HG02571 (cell line): Measurements from ENCODE around the gene KDM8.
A peak's percentile ranks its signal among the peaks of the same experiment; 100 is the strongest.
"Not testable (repeated sequence)": the region's sequence is repeated elsewhere in the genome, so short reads cannot be mapped to it uniquely, and the experiment has no call there.

Source experiments
- ATAC-seq: cut with Tn5 transposase; IDR thresholded peaks from one replicate; pipeline ENCODE4 v1.9.1; 2021; ENCODE audit warnings: mild to moderate bottlenecking, moderate library complexity; ENCODE audit not compliant: unreplicated experiment

KDM8 gene

DNA sequence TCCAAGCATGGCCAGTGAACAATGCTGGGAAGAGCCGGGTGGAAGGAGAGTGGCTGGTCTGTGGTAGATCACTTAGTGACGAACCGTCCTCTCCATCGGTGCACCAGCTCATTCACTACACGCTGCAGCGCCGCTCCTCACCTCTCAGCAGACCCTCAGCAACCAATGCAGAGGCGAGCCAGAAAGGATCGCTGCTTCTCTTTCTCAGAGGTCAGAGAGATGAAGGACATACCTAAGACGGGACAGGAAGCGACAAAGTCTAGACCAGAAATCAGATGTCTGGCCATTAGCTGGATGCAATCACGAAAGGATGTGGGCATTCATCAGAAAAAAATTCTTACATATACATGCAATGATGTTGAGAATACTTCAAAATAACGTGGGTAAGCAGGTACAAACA lies 38.3 kb downstream of the KDM8 start:
- no peak for ATAC-seq

DNA sequence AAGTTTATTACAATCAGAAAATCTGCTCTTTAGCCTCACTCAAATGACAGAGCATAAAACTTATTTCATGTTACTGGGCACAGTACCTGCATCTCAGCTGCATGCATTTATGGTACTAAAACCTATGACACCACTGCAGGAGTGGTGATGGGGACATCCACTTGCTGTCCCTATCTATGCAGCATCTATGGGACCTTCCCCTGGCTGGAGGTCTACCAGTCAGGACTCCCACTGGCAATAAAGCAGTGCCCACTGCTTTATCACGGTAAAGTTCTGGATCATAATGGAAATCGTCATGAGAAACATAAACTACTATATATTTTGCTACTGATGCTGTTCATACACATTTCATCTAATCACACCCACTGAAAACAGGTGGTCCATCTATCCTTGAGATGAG lies 39.1 kb downstream of the KDM8 start:
- no peak for ATAC-seq

DNA sequence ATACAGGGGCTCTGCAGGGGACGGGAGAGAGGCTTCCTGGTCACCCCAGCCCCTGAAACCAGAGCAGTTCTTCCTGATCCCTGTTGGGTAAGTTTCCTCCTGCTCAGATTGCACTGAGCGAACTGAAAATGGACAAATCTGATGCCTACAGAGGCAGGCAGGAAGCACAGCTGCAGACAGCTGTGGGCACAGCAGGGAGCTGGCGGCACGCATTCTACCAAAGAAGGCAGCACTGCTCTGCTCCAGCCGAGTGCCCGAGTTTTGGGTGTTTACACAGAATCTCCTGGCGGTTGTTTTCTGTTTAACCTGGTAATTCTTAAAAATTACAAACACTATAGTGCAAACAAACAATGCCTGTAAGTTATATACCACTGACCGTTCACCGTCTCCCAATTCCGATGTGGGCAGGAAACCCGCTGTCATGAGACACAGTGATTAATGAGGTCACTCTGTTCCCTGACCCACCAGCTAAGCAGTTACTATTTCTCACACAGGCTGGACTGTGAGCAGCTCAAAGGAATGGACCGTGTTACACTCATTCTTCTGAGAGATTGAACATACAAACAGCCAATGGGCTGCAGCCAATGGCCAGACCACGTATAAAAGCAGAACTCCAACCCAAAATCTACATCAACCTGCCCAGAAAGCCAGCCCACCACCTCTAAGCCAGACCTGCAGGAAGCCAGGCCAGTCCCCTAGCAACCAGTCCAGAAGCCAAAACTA lies 39.7 kb downstream of the KDM8 start:
- no peak for ATAC-seq

DNA sequence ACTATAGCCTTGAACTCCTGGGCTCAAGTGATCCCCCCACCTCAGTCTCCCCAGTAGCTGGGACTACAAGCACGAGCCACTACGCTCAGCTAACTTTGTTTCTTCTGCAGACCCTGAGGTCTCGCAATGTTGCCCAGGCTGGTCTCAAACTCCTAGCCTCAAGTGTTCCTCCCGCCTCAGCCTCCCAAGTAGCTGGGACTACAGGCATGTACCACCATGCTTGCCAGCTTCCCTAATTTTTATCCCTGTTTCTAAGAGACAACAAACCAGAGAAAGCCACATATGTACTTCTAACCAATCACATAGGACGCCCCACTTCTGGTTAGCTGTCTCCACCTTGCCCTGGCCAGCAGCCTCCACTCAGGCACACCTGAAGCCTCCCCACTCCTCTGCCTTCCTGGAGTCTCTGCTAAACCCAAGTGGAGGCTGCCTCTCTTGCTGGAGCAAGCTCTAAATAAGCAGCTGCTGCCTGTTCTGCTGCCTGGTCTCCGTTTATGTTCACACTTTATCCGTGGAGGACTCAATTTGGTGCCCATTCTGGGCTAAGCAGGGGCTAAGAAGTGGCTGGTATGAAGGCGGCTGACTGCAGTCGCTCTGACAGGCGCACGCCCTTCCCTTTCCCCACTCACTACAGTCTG lies 40.5 kb downstream of the KDM8 start:
- no peak for ATAC-seq

DNA sequence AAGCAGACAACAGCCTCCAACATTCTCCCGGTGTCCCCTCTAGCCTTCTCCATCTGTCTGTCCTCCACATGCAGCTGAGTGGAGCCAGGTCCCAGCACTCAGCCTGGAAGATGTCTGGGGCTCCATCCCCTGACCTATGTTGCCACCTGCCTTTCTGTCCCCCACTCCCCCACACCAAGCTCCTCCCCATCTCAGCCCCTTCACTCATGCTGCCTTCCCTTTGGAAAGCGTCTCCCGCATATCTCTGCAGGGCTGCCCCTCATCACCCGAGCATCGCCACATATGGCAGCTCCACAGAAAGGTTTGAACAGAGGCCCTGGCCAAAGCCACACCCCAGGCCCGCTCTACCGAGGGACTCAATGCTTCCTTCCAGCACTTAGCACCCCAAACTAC lies 41.0 kb downstream of the KDM8 start:
- ATAC-seq = no peak

DNA sequence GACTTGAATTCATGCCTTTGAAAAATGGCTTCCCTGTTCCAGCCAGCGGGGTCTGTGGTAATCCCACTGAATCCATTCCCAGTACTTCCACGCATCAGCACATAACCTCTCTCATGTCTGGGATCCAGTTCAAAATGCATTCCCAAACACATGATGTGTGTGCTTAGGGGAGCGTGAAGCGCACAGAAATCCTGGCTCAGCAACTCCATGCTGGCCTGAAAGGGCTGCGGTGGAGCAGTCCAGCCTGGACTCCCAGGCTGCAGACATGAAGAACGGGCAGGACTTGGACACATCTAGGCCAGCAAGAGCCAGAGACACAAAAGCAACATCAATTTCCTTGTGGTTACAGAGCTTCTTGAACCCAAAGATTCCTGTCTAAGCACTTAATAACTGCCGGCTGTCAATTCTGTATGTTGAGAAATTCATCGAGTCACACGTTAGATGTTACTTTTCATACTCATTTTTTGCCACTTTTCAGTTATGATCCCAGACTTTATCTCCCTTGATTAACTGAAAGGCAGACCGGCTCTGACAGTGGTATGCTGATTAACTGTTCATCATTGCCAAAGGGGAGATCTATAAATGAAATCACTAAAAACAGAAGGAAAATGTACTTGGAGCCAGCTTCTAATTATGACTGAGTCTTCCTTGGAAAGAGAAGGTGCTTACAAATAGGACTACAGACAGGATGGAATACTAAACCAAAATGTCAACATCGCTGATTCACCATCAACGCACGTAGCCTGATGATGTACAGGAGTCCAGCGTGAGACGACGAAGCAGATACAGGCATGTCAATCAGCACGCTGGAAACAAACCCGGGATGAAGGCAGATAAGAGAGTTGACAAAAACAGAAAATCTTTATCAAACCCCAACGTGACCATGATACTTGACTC lies 42.2 kb downstream of the KDM8 start:
- ATAC-seq = no peak

DNA sequence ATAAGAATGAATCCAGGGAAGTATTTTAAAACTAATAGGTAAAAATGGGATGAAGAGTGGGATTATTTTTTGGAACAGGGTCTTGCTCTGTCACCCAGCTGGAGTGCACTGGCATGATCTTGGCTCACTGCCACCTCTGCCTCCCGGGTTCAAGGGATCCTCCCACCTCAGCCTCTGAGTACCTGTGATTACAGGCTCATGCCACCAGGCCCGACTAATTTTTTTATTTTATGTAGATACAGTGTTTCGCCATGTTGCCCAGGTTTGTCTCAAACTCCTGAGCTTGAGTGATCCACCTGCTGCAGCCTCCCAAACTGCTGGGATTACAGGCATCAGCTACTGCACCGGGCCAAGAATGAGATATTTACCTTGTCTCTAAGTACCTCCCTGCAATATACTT lies 43.1 kb downstream of the KDM8 start:
- ATAC-seq = no peak

DNA sequence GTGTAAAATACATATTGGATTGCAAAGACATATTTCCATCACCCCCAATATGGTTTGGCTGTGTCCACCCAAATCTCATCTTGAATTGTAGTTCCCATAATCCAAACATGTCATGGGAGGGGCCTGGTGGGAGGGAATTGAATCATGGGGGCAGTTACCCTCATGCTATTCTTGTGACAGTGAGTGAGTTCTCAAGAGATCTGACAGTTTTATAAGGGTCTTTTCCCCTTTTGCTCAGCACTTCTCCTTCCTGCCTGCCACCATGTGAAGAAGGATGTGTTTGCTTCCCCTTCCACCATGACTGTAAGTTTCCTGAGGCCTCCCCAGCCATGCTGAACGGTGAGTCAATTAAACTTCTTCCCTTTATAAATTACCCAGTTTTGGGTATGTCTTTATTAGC lies 43.8 kb downstream of the KDM8 start:
- ATAC-seq = not testable (repeated sequence)

DNA sequence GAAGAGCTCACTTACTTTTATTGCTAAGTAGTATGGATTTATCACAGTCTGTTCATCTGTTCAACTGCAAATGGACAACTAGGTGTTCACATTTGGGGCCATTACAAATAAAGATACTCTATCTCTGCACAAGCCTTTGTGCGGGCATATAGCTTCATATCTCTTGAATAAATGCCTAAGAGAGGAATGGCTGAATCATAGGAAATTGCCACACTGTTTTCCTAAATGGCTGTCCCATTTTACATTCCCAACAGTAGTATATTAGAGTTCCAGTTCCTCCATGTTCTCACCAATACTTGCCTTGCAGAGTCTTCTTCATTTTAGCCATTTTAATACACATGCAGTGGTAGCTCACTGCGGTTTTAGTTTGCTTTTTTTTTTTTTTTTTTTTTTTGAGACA lies 44.7 kb downstream of the KDM8 start:
- ATAC-seq = no peak

DNA sequence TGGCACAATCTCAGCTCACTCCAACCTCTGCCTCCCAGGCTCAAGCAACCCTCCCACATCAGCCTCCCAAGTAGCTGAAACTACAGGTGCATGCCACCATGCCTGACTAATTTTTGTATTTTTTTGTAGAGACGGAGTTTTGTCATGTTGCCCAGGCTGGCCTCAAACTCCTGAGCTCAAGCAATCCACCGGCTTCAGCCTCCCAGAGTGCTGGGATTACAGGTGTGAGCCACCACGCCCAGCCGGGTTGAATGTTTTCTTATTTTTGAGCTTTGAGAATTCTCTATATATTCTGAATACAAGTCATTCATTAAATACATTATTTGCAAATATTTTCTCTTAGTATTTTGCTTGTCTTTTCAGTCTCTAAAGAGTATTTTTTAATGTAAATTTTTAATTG lies 45.6 kb downstream of the KDM8 start:
- not testable (repeated sequence) for ATAC-seq

DNA sequence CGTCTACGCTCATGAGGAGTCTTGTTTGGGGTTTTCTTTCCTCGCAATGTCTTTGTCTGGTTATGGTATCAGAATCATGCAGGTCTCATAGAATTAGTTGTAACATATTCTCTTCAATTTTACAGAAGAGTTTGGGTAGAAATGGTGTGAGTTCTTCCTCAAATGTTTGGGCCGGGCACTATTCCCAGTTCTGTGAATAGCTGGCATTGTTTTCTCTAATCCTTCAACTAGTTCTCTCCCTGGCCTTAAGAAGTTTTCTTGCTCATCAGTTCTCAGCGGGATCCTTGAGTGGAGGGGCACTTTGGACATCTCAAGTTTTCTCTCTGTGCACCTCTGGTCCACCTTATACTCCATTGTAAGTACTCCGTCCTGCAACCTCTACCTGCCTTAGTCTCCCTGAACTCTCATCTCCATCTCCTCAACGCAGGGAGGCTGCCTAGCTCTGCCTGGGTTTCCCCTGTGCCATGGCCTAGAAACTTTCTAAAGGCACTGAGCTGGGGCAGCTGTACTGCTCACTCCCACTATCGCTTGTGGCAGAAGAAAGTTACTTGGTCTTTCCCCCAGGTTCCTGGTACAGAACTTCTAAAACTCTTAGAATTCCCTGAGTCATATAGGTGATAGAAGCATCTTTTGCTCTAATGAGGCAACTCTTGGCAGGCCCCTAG lies 48.3 kb downstream of the KDM8 start:
- no peak for ATAC-seq

DNA sequence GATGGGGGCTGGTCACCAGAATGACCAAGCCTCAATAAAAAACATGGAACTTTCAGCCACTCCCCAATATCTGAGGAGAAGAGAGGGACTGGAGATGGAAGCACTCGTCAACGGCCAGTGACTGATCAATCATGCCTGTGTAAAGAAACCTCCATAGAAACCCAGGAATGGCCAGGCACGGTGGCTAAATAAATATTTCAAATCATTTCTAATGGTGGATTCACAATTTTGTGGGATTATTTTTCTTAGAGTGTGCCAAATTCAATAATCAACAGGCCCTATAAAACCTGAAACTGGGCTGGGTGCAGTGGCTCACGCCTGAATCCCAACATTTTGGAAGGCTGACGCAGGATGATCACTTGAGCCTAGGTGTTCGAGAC lies 48.9 kb downstream of the KDM8 start:
- no peak for ATAC-seq

DNA sequence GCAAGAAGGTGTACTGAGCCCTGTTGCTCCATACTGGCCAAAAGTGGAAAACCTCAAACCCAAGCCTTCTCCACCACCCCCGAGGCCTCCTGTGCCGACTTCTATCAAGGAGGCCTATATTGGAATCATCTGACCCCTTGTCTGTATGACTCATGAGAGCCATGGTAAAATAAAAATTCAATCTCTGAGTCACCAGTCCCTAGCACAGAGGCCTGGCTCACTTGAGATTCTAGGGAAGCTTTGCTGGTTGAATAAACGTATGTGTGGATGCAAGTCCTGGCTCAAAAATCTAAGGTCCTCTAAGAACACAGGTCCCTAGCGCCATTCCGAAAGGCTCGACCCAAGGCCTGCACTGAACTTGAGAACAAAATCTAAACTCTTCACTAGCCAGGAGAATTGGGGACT lies 50.2 kb downstream of the KDM8 start:
- ATAC-seq = no peak

DNA sequence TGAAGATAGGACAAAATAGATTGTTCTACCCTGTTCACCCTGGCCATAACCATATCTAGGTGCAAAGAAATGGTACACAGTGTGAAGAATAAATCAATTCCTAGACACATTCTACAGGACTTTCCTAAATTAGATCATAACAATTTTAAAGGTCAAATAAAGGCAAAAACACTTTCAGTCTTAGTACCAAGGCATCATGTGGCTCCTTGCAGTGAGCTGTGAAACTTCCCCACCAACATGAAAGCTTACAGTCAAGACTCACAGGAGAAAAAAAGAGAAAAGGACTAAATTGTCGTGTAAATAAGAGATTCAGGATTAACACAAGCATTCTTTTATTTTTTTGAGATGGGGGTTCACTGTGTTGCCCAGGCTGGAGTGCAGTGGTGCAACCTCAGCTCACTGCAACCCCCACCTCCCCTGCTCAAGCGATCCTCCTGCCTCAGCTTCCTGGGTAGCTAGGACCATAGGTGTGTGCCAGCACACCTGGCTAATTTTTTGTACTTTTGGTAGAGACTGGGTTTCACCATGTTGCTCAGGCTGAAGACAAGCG lies 51.0 kb downstream of the KDM8 start:
- peak; percentile 63 for ATAC-seq

DNA sequence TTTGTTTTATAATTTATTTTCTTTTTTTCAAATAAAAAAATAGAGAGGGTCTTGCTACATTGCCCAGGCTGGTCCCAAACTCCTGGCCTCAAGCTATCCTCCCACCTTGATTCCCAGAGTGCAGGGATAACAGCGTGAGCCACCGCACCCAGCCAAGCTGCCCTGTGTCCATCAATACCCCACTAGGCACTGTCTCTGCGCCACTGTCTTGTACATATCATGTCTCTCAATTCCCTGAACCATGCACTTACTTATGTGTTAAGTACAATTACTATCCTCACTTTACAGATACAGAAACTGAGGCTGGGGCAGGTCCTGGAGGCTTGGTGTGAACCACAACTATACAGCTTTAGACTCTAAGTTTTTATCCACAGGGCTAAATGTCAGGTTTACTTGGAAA lies 53.5 kb downstream of the KDM8 start:
- ATAC-seq = no peak

DNA sequence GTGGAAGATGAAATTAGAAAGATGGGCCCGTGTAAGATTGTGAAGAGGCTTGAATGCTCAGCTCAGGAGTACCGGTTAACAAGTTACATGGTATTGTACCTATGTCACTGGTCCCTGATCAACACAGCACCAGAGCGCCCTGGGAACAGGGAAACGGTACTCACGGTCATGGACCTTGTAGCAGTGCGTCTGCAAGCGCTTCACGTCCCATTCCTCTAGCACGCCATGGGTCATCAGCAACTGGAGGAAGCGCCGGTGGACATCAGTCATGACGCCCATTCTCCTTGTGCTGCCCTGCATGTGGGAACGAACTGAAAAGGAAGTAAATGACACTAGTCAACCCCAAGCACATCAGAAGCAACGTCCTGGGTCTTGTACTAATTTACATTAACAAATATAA lies 53.9 kb downstream of the KDM8 start:
- ATAC-seq = no peak

DNA sequence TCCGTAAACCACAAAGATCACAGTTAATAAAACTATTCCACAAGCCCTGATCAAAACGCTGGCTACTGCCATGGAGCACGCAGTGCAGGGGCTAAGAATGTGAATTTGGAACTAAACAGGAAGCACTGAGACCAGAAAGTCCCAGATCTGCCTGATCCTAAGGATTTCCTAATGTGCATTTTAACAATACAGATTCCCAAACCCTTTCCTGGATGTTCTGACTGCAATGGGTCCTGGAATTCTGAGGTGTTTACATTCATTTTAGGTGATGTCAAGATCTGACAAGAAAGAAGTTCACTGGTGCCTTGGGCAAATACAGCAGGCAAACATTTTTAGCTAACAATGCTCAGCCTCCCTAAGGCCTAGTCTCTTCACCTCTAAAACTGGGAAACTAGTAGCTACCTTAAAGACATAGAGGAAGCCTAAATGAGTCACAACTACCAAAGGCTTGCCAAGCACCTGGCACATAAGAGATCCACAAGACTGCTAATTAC lies 55.0 kb downstream of the KDM8 start:
- ATAC-seq = no peak

DNA sequence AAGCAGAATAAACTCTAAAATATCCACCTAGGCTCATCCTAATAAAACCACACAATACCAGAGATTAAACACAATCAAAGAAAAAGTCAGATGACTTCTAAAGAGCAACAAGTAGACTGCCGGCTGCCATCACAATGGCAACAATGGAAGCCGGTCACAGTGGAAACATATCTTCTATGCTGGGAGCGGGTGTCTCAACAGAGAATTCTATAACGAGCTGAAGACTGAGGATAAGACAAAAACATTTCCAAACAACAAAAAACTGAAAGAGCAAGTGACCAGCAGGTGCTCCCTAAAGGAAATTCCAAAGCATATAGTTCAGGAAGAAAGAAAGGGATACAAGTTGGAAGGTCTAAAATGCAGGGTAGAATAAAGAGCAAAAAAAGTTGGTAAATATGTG lies 56.4 kb downstream of the KDM8 start:
- ATAC-seq = no peak

DNA sequence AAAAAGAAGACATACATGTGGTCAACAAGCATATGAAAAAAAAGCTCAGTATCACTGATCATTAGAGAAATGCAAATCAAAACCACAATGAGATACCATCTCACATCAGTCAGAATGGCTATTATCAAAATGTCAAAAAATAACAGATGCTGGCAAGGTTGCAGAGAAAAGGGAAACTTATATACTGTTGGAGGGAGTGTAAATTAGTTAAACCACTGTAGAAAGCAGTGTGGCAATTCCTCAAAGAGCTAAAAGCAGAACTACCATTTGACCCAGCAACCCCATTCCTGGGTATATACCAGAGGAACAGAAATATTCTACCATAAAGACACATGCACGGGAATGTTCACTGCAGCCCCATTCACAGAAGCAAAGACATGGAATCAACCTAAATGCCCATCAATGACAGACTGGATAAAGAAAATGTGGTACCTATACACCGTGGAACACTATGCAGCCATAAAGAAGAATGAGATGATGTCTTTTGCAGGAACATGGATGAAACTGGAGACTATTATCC lies 59.6 kb downstream of the KDM8 start:
- not testable (repeated sequence) for ATAC-seq

DNA sequence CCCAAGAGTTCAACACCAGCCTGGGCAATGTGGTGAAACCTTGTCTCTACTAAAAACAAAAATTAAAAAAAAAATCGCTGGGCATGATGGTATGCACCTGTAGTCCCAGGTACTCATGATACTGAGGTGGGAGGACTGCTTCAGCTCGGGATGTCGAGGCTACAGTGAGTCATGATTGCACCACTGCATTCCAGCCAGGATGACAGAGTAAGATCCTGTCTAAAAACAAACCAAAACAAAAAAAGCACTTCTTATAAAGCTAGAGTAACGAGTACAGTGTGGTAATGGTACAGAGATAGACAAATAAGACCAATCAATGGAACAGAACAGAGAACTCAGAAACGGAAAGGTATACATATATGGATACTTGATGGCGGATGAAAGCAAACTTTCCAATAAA lies 60.8 kb downstream of the KDM8 start:
- ATAC-seq = no peak

DNA sequence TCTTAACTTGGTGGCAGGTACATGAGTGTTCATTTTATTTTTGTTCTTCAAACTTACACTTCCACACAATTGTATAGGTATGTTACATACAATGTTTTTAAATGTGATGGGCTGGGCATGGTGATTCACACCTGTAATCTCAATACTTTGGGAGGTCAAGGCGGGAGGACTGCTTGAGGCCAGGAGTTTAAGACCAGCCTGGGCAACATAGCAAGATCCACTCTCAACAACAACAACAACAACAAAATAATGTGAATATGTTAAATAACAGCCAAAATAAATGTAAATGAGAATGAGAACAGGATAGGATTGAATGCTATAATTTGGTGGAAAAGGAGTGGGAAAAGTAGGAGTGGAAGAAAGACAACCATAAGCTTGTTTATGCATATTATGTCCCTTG lies 62.7 kb downstream of the KDM8 start:
- ATAC-seq = no peak
